A549 (cell line): ENCODE data around the gene CBX5. TPM values are rescaled to one million over a fixed set of nuclear protein-coding genes. Genes with fewer than 3 reads are reported as not detected.

Experiments used
- ATAC-seq, 2 experiments: fragments of 200-7000 bp in 1 of 2; fragments of >200 bp in 1 of 2; cut with Nextera tagmentation in 1 of 2; cut with Tn5 transposase in 1 of 2; 3 replicates each; pipeline versions ENCODE4 v1.8.0 to v1.9.1; 2018 to 2020; ENCODE audit warnings: mild to moderate bottlenecking in 1 of 2, moderate library complexity in 1 of 2
- CTCF ChIA-PET: fragments of 300-600 bp; sonication (Branson Sonifier 250); formaldehyde crosslinking; extraction: SDS; loops from one replicate; lab custom pipeline; 2021; ENCODE audit warnings: antibody characterized with exemption, inconsistent platforms; lab: Yijun Ruan, JAX
- POLR2A ChIA-PET: fragments of 350-600 bp; formaldehyde crosslinking; extraction: SDS; loops from one replicate; lab custom pipeline; 2021; ENCODE audit warnings: antibody characterized with exemption, inconsistent platforms; lab: Yijun Ruan, JAX
- DNase-seq, 2 experiments: peaks; one replicate each; pipeline versions ENCODE4 v3.0.0 to v3.0.0-alpha.2; 2011 to 2016; ENCODE audit warnings: low read depth in 1 of 2, low spot score in 1 of 2
- FAIRE-seq: peaks from 2 replicates; lab custom pipeline; 2011; peaks lifted over from hg19 to GRCh38; lab: Jason Lieb, UNC
- H3K27ac ChIP-seq, 2 experiments: fragments of >200 bp; sonication (Bioruptor Twin); formaldehyde crosslinking; 3 replicates each; pipeline ENCODE4 v1.5.1; 2016 to 2017
- H3K4me1 ChIP-seq: fragments of >200 bp; sonication (Bioruptor Twin); formaldehyde crosslinking; 3 replicates; pipeline ENCODE4 v1.6.1; 2016
- H3K4me2 ChIP-seq: fragments of >200 bp; sonication (Bioruptor Twin); formaldehyde crosslinking; 3 replicates; pipeline ENCODE4 v1.6.1; 2016
- H3K4me3 ChIP-seq: fragments of >200 bp; sonication (Bioruptor Twin); formaldehyde crosslinking; 3 replicates; pipeline ENCODE4 v1.5.1; 2016
- H3K9me3 ChIP-seq: fragments of >200 bp; sonication (Bioruptor Twin); formaldehyde crosslinking; 3 replicates; pipeline ENCODE4 v1.6.1; 2016
- ATOH8 ChIP-seq: fragments of 250-450 bp; sonication (Bioruptor Pico); IDR thresholded peaks from 2 replicates; pipeline ENCODE4 v1.5.0; 2020; ENCODE audit warnings: low read depth, mild to moderate bottlenecking, moderate library complexity
- BHLHE40 ChIP-seq: IDR thresholded peaks from 2 replicates; pipeline ENCODE4 v1.6.1; 2012; ENCODE audit warnings: low read depth, low read length, inconsistent platforms
- CBX2 ChIP-seq: fragments of 200-600 bp; sonication (generic); IDR thresholded peaks from 2 replicates; pipeline ENCODE4 v1.6.1; 2016; ENCODE audit warnings: low read depth, mild to moderate bottlenecking, borderline replicate concordance
- CHD2 ChIP-seq: fragments of 150-350 bp; IDR thresholded peaks from 2 replicates; pipeline ENCODE4 v1.6.1; 2014; ENCODE audit warnings: low read length; ENCODE audit not compliant: partially characterized antibody
- CTCF ChIP-seq: fragments of >200 bp; sonication (Bioruptor Twin); formaldehyde crosslinking; IDR thresholded peaks from 3 replicates; pipeline ENCODE4 v1.5.1; 2016
- E2F6 ChIP-seq: IDR thresholded peaks from 2 replicates; pipeline ENCODE4 v1.6.1; 2012; ENCODE audit warnings: low read depth, borderline replicate concordance
- ELK1 ChIP-seq: fragments of 150-350 bp; IDR thresholded peaks from 2 replicates; pipeline ENCODE4 v1.6.1; 2014; ENCODE audit warnings: low read depth, mild to moderate bottlenecking, low read length
- FOSB ChIP-seq: fragments of 250-450 bp; sonication (Bioruptor Pico); IDR thresholded peaks from 2 replicates; pipeline ENCODE4 v1.5.0; 2020; ENCODE audit warnings: mild to moderate bottlenecking, moderate library complexity
- GATA3 ChIP-seq: IDR thresholded peaks from 2 replicates; pipeline ENCODE4 v1.6.1; 2012; ENCODE audit warnings: borderline replicate concordance
- HEYL ChIP-seq: fragments of 250-450 bp; sonication (Bioruptor Pico); IDR thresholded peaks from 2 replicates; pipeline ENCODE4 v1.8.0; 2021; ENCODE audit warnings: mild to moderate bottlenecking, moderate library complexity
- HOXA7 ChIP-seq: fragments of 250-450 bp; sonication (Bioruptor Pico); IDR thresholded peaks from 2 replicates; pipeline ENCODE4 v1.5.0; 2020; ENCODE audit warnings: mild to moderate bottlenecking, moderate library complexity
- HOXB13 ChIP-seq: fragments of 250-450 bp; sonication (Bioruptor Pico); IDR thresholded peaks from 2 replicates; pipeline ENCODE4 v1.5.0; 2020; ENCODE audit warnings: low read depth, mild to moderate bottlenecking, moderate library complexity
- HOXB5 ChIP-seq: fragments of 250-450 bp; sonication (Bioruptor Pico); IDR thresholded peaks from 2 replicates; pipeline ENCODE4 v1.5.0; 2020; ENCODE audit warnings: mild to moderate bottlenecking, moderate library complexity
- JUN ChIP-seq, 2 experiments: fragments of >200 bp; sonication (Bioruptor Twin); formaldehyde crosslinking; IDR thresholded peaks; 2 replicates in 1 of 2; 3 replicates in 1 of 2; pipeline ENCODE4 v1.6.1; 2016 to 2017
- KDM1A ChIP-seq: fragments of 200-600 bp; sonication (generic); IDR thresholded peaks from 2 replicates; pipeline ENCODE4 v1.6.1; 2016; ENCODE audit warnings: low read depth, mild to moderate bottlenecking
- KDM5A ChIP-seq: fragments of 200-600 bp; sonication (generic); IDR thresholded peaks from 2 replicates; pipeline ENCODE4 v1.6.1; 2016; ENCODE audit warnings: antibody characterized with exemption, mild to moderate bottlenecking
- MAFK ChIP-seq: fragments of 450-650 bp; IDR thresholded peaks from 2 replicates; pipeline ENCODE4 v1.6.1; 2014; ENCODE audit not compliant: partially characterized antibody
- MYC ChIP-seq: IDR thresholded peaks from 2 replicates; pipeline ENCODE4 v1.6.1; 2012; ENCODE audit warnings: mild to moderate bottlenecking, inconsistent platforms, low read length, improper control_type of control experiment, borderline replicate concordance
- NFE2L2 ChIP-seq: fragments of 150-350 bp; conservative IDR thresholded peaks from 2 replicates; pipeline ENCODE4 v1.6.1; 2014; ENCODE audit warnings: low read length
- POLR2A ChIP-seq: IDR thresholded peaks from 2 replicates; pipeline ENCODE4 v1.6.1; 2012; ENCODE audit warnings: mild to moderate bottlenecking, low read length
- RCOR1 ChIP-seq: fragments of 150-350 bp; IDR thresholded peaks from 2 replicates; pipeline ENCODE4 v1.6.1; 2014; ENCODE audit warnings: antibody characterized with exemption, low read length, low read depth
- SREBF2 ChIP-seq: fragments of 450-650 bp; IDR thresholded peaks from 2 replicates; pipeline ENCODE4 v1.6.1; 2014; ENCODE audit warnings: mild to moderate bottlenecking, moderate library complexity
- TFCP2L1 ChIP-seq: fragments of 250-450 bp; sonication (Bioruptor Pico); IDR thresholded peaks from 2 replicates; pipeline ENCODE4 v1.5.0; 2021; ENCODE audit warnings: mild to moderate bottlenecking
- TP53 ChIP-seq: fragments of 250-450 bp; sonication (Bioruptor Pico); IDR thresholded peaks from 2 replicates; pipeline ENCODE4 v1.5.0; 2021; ENCODE audit warnings: mild to moderate bottlenecking, moderate library complexity
- USF2 ChIP-seq: fragments of 450-650 bp; IDR thresholded peaks from 2 replicates; pipeline ENCODE4 v1.6.1; 2014; ENCODE audit warnings: antibody characterized with exemption
- ZC3H11A ChIP-seq: fragments of 450-650 bp; IDR thresholded peaks from 2 replicates; pipeline ENCODE4 v1.6.1; 2014; ENCODE audit warnings: antibody characterized with exemption, mild to moderate bottlenecking
- ZSCAN20 ChIP-seq: fragments of 250-450 bp; sonication (Bioruptor Pico); IDR thresholded peaks from 2 replicates; pipeline ENCODE4 v1.8.0; 2022; ENCODE audit warnings: mild to moderate bottlenecking, moderate library complexity
- WGBS: methylation state at CpG from one replicate; pipeline ENCODE4 v1.1.6; 2017; ENCODE audit errors: missing lambda C conversion rate; 5-methylcytosine and 5-hydroxymethylcytosine counted together
- polyA plus RNA-seq, 4 experiments: library from polyadenylated mRNA; depleted of rRNA in 3 of 4; stranded (reverse); fragments of >200 nt; fragmentation: RNase III in 1 of 4; extraction: RNeasy Plus Mini Kit Qiagen cat#74134 plus additional on column Dnase treatment in 1 of 4; gene quantifications; 2 replicates in 3 of 4; 3 replicates in 1 of 4; pipeline ENCODE4 v1.2.3, GENCODE V29; 2011 to 2017
- TF ChIP-seq, protein P1 (sequence below): fragments of 250-450 bp; sonication (Bioruptor Pico); IDR thresholded peaks from 2 replicates; pipeline ENCODE4 v1.5.0; 2021; ENCODE audit warnings: mild to moderate bottlenecking, moderate library complexity, borderline replicate concordance
- TF ChIP-seq, protein P2 (sequence below): fragments of >200 bp; sonication (Bioruptor Twin); formaldehyde crosslinking; IDR thresholded peaks from 3 replicates; pipeline ENCODE4 v1.6.1; 2016
- TF ChIP-seq, protein P3 (sequence below): IDR thresholded peaks from 2 replicates; pipeline ENCODE4 v1.6.1; 2012

The CBX5 gene
- polyA plus RNA-seq, 2 of the 4 experiments (the other 2 are of a cell fraction) = 39.5 to 129 TPM

DNA sequence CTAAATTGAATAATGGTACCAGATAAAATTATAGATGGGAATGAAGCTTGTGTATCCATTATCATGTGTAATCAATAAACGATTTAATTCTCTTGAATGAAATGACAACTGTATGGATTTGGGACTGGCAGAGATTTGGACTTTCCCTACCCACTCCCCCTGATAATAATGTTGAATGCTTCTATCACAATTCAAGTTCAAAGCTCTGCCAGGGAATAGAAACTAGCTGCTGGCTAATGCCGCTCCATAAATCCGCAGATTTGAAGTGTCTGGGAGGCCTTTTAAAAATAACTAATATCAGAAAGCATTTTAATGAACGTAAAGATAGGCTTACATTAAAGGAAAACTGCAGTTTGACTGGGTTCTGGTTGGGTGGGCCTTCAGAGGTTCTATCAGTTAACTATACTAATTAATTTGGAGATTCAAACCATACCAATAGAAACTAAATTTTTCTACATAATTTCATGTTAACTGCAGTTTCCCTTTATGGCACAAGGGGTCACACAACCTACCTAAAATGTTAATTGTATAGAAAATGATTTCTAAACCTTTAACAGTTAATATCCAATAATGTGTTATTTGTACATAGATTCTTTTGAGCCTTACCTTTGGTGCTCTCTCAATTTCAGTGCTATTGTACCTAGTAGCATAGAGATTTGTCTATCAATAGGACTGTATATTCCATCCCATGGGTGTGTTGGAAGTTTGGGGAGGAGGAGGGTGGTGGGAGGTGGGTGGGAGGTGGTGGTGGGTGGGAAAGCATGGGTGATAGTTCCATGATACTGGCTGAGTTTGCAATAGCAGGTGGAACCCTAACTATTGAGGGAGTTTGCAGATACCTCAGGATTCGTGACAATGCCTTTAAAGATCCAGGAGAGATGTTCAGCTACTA is 5.5 kb upstream of the CBX5 start:
- Histone ChIP-seq H3K4me2 (peak overlapping the region; percentile 93), H3K27ac (no peak overlapping the region), H3K4me1 (peaks cover 39% of the 10 kb centered on the region), H3K4me3 (peak overlapping the region; percentile 33), H3K9me3 (no peaks in the 10 kb centered on the region)
- DNase-seq = no peak
- ATAC-seq = no peak
- ChIA-PET POLR2A (interaction anchor here (1.1 to 1.2 kb wide), 2 partner anchors 8 to 35 kb away, joined by 3 to 5 read pairs; no protein-coding TSS in a partner anchor), CTCF (interaction anchor here (0.5 to 4.6 kb wide), 12 partner anchors 8 to 1877 kb away, joined by 3 to 38 read pairs (median 6); partner anchors contain the start of genes COPZ1 and NFE2)
- 59% methylated on average over 5 of the region's 5 CpGs for WGBS
- no peak for FAIRE-seq
- TF ChIP-seq FOSB (peak; percentile 94), MAFK (no peak), MYC (no peak), KDM1A (no peak), JUN (IDR thresholded peaks at IDR 0.05) (no peak; a peak in 1 of 5 replicates), ZC3H11A (no peak), ELK1 (no peak), HOXA7 (peak; percentile 94), USF2 (no peak), ATOH8 (CRISPR knock-in tag) (no peak), BHLHE40 (no peak), NFE2L2 (no peak), CBX2 (no peak), SREBF2 (no peak), CTCF (peak; percentile 27), ZSCAN20 (CRISPR knock-in tag) (no peak), HOXB5 (no peak), KDM5A (no peak), HOXB13 (CRISPR knock-in tag) (no peak), CHD2 (no peak), HEYL (no peak), TP53 (peak; percentile 77), TFCP2L1 (CRISPR knock-in tag) (0 out of 2 replicates have a peak, but pooled peaks have one; percentile 52), E2F6 (no peak), GATA3 (0 out of 2 replicates have a peak, but pooled peaks have one; percentile 12), POLR2A (no peak), RCOR1 (no peak)
- TF ChIP-seq, protein P1, sequence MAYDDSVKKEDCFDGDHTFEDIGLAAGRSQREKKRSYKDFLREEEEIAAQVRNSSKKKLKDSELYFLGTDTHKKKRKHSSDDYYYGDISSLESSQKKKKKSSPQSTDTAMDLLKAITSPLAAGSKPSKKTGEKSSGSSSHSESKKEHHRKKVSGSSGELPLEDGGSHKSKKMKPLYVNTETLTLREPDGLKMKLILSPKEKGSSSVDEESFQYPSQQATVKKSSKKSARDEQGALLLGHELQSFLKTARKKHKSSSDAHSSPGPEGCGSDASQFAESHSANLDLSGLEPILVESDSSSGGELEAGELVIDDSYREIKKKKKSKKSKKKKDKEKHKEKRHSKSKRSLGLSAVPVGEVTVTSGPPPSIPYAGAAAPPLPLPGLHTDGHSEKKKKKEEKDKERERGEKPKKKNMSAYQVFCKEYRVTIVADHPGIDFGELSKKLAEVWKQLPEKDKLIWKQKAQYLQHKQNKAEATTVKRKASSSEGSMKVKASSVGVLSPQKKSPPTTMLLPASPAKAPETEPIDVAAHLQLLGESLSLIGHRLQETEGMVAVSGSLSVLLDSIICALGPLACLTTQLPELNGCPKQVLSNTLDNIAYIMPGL (CRISPR knock-in tag) = 0 out of 2 replicates have a peak, but pooled peaks have one; percentile 25
- TF ChIP-seq, protein P2, sequence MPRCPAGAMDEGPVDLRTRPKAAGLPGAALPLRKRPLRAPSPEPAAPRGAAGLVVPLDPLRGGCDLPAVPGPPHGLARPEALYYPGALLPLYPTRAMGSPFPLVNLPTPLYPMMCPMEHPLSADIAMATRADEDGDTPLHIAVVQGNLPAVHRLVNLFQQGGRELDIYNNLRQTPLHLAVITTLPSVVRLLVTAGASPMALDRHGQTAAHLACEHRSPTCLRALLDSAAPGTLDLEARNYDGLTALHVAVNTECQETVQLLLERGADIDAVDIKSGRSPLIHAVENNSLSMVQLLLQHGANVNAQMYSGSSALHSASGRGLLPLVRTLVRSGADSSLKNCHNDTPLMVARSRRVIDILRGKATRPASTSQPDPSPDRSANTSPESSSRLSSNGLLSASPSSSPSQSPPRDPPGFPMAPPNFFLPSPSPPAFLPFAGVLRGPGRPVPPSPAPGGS = no peak
- TF ChIP-seq, protein P3, sequence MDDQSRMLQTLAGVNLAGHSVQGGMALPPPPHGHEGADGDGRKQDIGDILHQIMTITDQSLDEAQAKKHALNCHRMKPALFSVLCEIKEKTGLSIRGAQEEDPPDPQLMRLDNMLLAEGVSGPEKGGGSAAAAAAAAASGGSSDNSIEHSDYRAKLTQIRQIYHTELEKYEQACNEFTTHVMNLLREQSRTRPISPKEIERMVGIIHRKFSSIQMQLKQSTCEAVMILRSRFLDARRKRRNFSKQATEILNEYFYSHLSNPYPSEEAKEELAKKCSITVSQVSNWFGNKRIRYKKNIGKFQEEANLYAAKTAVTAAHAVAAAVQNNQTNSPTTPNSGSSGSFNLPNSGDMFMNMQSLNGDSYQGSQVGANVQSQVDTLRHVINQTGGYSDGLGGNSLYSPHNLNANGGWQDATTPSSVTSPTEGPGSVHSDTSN = no peak
